ENCODE results near the gene MYBBP1A. TPM values are rescaled to one million over a fixed set of nuclear protein-coding genes. Genes with fewer than 3 reads are reported as not detected.

The MYBBP1A gene
- total and polyA plus RNA-seq, 2 of the 8 experiments (the other 6 are each of a cell fraction or from before 2014, with no cell fraction given), result 46.8 to 151 TPM

DNA sequence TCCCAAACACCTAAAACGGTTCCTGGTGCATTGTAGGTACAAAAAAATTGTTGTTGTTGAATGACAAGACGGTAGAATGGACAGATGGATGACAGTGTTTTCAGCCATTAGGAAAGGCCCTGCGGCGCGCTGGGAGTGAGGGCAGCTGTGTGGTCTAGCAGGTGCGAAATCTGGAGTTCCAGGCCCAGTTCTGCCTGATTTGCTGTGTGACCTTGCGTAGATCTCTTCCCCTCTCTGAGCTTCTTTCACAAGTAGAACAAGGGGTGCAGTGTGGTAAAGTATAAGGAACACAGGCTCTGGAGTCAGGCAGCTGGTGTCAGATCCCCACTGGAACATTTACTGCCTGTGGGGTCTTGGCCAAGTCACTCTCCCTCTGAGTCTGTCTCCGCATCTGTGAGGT lies 31.2 kb downstream of the MYBBP1A start:
- H3K4ac ChIP-seq (replicated peaks; ENCODE audit: insufficient read length, low read depth, low read length), result no peak overlapping the region
- H2BK20ac ChIP-seq (ENCODE audit: low read length), result no peak overlapping the region
- H2BK12ac ChIP-seq (ENCODE audit: low read depth, low read length), result no peak overlapping the region
- no peak overlapping the region for H3K56ac ChIP-seq (replicated peaks; ENCODE audit: insufficient read length, low read depth, low read length)
- no peak overlapping the region for H3K23ac ChIP-seq (ENCODE audit: insufficient read length)
- H3K4me3 ChIP-seq (ENCODE audit: extremely low read depth in 1 of 4, insufficient read depth in 2 of 4, low read depth in 3 of 4, low read length in 4 of 4), result no peak overlapping the region
- H2BK15ac ChIP-seq (ENCODE audit: low read length), result no peak overlapping the region
- 84% methylated on average over 8 of the region's 8 CpGs; no CpG with 5 or more reads in 1 of the 2 experiments for WGBS, 2 experiments (ENCODE audit: extremely low coverage in 1 of 2, insufficient coverage in 1 of 2, insufficient read length in 1 of 2, insufficient replicate concordance in 2 of 2, low coverage in 1 of 2, low lambda C conversion rate in 2 of 2, missing lambda C conversion rate in 1 of 2)
- H2BK5ac ChIP-seq (ENCODE audit: low read depth, low read length), result no peak overlapping the region
- no peak overlapping the region for H3K14ac ChIP-seq (ENCODE audit: insufficient read length)
- no peak for FAIRE-seq
- H3K9ac ChIP-seq (replicated peaks in 1 of 4; ENCODE audit: extremely low read depth in 1 of 4, low read depth in 3 of 4, low read length in 3 of 4), result no peak overlapping the region
- no peaks in the 10 kb centered on the region for H4K20me1 ChIP-seq (replicated peaks in 1 of 2; ENCODE audit: control insufficient read depth in 1 of 2, insufficient read depth in 2 of 2, low read length in 2 of 2)
- H2BK120ac ChIP-seq (replicated peaks; ENCODE audit: low read depth, low read length), result no peak overlapping the region
- no peak overlapping the region for H2AFZ ChIP-seq (ENCODE audit: low read length)
- H3K9me3 ChIP-seq (ENCODE audit: insufficient read depth in 2 of 2, low read depth in 1 of 2, low read length in 1 of 2), result no peaks in the 10 kb centered on the region
- H4K5ac ChIP-seq (ENCODE audit: insufficient read length, low read depth, low read length), result no peak overlapping the region
- no peaks in the 10 kb centered on the region for H3K36me3 ChIP-seq (ENCODE audit: control insufficient read depth in 2 of 4, insufficient read depth in 4 of 4, low read length in 3 of 4)
- H2AK5ac ChIP-seq (ENCODE audit: low read depth, low read length), result no peak overlapping the region
- H3K27ac ChIP-seq (ENCODE audit: low read depth, low read length), result no peak overlapping the region
- H4K91ac ChIP-seq (replicated peaks; ENCODE audit: insufficient read length, low read length), result no peak overlapping the region
- no peak overlapping the region for H4K8ac ChIP-seq (ENCODE audit: extremely low read depth, insufficient read depth, low read length)
- CTCF ChIA-PET (ENCODE audit: partially characterized antibody), result interaction anchor here (1.0 to 1.6 kb wide), 4 partner anchors 13 to 27 kb away, joined by 3 to 4 read pairs (median 4); no protein-coding TSS in a partner anchor
- H3K18ac ChIP-seq (ENCODE audit: extremely low read depth, low read length), result no peak overlapping the region
- H3K27me3 ChIP-seq (replicated peaks in 1 of 4; ENCODE audit: control insufficient read depth in 3 of 4, extremely low read depth in 1 of 4, insufficient read depth in 3 of 4, low read length in 3 of 4), result peaks cover 0 to 20% (median 14%) of the 10 kb centered on the region in 4 experiments; a peak in 6 of 7 replicates
- no peaks in the 10 kb centered on the region for H3K23me2 ChIP-seq (ENCODE audit: low read depth, low read length)
- no peaks in the 10 kb centered on the region for H3K79me2 ChIP-seq (ENCODE audit: control insufficient read depth in 1 of 2, insufficient read depth in 2 of 2, low read length in 2 of 2)
- DNase-seq (ENCODE audit: low read depth in 1 of 2, low spot score in 2 of 2), result no peak
- H3K4me2 ChIP-seq (ENCODE audit: insufficient read depth in 1 of 2, low read depth in 2 of 2, low read length in 2 of 2), result no peak overlapping the region
- POLR2A ChIA-PET (ENCODE audit: partially characterized antibody), result interaction anchor here (1.6 to 37.1 kb wide), 4 partner anchors 15 to 128 kb away, joined by 3 to 546 read pairs (median 6); partner anchors contain the start of genes GGT6 and MYBBP1A
- H3K79me1 ChIP-seq (ENCODE audit: low read depth, low read length), result no peaks in the 10 kb centered on the region
- peaks cover 0 to 2% (median 0%) of the 10 kb centered on the region in 4 experiments; a peak in 3 of 7 replicates for H3K4me1 ChIP-seq (replicated peaks in 1 of 4; ENCODE audit: control insufficient read depth in 3 of 4, insufficient read depth in 4 of 4, low read length in 3 of 4)
- TF ChIP-seq TBP (IDR thresholded peaks at IDR 0.05; ENCODE audit: low read depth, low read length), result no peak
- TF ChIP-seq BACH1 (IDR thresholded peaks at IDR 0.05; ENCODE audit: low read length), result no peak
- TF ChIP-seq RXRA (IDR thresholded peaks at IDR 0.05; ENCODE audit: insufficient read depth, low read depth, low read length), result no peak
- no peak for TF ChIP-seq POU5F1 (IDR thresholded peaks at IDR 0.05; ENCODE audit: low read depth, low read length)
- no peak for TF ChIP-seq CBX8 (IDR thresholded peaks at IDR 0.05; ENCODE audit: borderline replicate concordance, low read depth, low read length)
- TF ChIP-seq BCL11A (IDR thresholded peaks at IDR 0.05; ENCODE audit: low read depth in 2 of 2, low read length in 2 of 2), result no peak
- no peak for TF ChIP-seq SRF (IDR thresholded peaks at IDR 0.05; ENCODE audit: low read depth, low read length)
